Activated naive CD8-positive, alpha-beta T cell treated with anti-CD3 and anti-CD28 coated beads for 36 hours (primary cell): ENCODE measurements around the gene TMEM151B. TPM values are rescaled to one million over a fixed set of nuclear protein-coding genes. Genes with fewer than 3 reads are reported as not detected.

Source experiments
- DNase-seq: peaks from one replicate; pipeline ENCODE4 v3.0.0; 2021
- H3K27ac Mint-ChIP-seq: one replicate; pipeline ENCODE4 v1.8.0; 2022; ENCODE audit warnings: mild to moderate bottlenecking, moderate library complexity, mixed read lengths
- H3K27me3 Mint-ChIP-seq: one replicate; pipeline ENCODE4 v1.8.0; 2022; ENCODE audit warnings: mild to moderate bottlenecking, mixed read lengths
- H3K36me3 Mint-ChIP-seq: one replicate; pipeline ENCODE4 v1.8.0; 2021; ENCODE audit warnings: mild to moderate bottlenecking, mixed read lengths
- H3K4me1 Mint-ChIP-seq: one replicate; pipeline ENCODE4 v1.8.0; 2021; ENCODE audit warnings: mixed read lengths
- H3K4me3 Mint-ChIP-seq: one replicate; pipeline ENCODE4 v1.8.0; 2022; ENCODE audit warnings: mild to moderate bottlenecking, moderate library complexity, mixed read lengths
- H3K9me3 Mint-ChIP-seq: one replicate; pipeline ENCODE4 v1.8.0; 2022; ENCODE audit warnings: mixed read lengths
- total RNA-seq, 2 experiments: library from RNA; stranded (reverse); gene quantifications; one replicate each; pipeline ENCODE4 v1.2.3, GENCODE V29; 2021

The TMEM151B gene
- total RNA-seq, 2 experiments from 2014 or later: not detected

DNA sequence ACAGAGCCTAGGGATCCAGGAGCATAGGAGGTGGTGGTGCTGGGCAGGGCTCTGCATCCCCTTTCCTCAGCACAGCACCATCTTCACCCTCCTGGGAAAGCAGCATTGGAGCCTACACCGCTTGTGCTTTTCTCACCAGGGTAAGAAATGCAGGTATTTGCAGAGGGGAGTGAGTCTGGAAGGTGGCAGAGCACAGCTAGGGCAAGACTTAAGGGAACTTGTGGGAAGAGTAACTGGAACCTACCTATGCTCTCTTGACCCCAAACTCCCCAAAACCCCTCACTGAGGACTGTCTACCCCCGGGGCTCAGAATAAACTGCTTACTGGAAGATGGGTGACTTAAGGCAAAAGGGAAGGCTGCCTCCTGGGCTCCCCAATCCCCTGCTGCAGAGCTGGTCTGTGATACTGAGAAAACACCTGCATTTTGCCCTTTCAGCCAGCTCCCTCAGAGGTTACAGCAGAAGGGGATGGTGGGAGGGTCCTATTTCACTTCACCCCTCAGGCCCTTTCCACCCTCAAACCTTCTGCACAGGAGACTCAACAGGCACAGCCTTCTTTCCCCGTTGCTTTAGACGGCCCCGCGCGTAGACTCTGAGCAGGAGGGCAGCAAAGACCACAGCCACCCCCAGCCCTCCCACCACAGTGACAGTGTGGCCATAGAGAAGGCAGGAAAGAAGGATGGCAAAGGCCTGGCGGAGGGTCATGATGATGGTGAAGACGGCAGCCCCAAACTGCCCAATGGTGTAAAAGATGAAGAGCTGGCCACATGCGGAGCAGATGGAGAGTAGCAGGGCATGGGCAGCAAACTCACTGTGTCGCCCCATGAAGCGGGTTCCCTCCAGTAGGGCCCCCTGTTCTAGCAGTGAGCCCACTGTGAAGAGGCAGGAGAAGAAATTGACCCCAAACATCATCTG lies 15.8 kb upstream of the TMEM151B start:
- Mint-ChIP-seq H3K4me3 (peak overlapping the region; percentile 89), H3K27me3 (peaks cover 6% of the 10 kb centered on the region), H3K9me3 (no peaks in the 10 kb centered on the region), H3K36me3 (peaks cover 80% of the 10 kb centered on the region), H3K27ac (peak overlapping the region; percentile 86), H3K4me1 (peaks cover 75% of the 10 kb centered on the region)
- DNase-seq: peak; percentile 40

DNA sequence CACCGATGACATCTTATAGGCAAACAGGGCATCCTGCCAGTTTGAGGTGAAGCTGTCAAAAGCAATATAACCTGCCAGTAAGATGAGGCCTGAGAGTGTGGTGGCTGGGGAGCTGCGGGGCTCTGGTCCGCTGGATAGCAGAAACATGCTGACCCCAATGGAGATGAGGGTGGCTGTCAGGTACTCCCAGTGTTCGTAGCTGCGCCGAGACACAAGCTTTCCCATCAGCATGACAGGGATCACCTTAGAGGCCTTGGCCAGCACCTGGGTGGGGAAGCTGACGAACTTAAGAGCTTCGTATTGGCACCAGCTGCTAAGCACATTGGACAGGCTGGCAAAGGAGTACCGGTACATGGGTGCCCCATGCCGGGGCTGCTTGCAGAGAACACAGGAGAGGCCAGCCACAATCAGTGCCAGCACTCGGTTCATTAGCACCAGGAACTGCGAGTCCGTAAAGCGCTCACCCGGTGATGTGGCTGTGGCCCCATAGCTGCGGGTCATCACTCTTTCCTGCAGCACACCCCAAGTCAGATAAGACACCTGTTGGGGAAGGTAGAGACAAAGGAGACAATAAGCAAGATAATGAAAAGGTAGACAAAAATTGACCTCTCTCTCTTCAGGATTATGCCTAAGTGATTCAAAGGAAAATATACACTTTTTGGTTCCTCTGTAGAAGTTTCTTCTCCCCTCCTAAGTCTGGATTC lies 15.0 kb upstream of the TMEM151B start:
- DNase-seq: peak; percentile 37
- peaks cover 68% of the 10 kb centered on the region for H3K4me1 Mint-ChIP-seq
- H3K27me3 Mint-ChIP-seq: peaks cover 6% of the 10 kb centered on the region
- H3K27ac Mint-ChIP-seq: peak overlapping the region; percentile 86
- H3K9me3 Mint-ChIP-seq: no peaks in the 10 kb centered on the region
- H3K36me3 Mint-ChIP-seq: peaks cover 72% of the 10 kb centered on the region
- H3K4me3 Mint-ChIP-seq: peak overlapping the region; percentile 89

DNA sequence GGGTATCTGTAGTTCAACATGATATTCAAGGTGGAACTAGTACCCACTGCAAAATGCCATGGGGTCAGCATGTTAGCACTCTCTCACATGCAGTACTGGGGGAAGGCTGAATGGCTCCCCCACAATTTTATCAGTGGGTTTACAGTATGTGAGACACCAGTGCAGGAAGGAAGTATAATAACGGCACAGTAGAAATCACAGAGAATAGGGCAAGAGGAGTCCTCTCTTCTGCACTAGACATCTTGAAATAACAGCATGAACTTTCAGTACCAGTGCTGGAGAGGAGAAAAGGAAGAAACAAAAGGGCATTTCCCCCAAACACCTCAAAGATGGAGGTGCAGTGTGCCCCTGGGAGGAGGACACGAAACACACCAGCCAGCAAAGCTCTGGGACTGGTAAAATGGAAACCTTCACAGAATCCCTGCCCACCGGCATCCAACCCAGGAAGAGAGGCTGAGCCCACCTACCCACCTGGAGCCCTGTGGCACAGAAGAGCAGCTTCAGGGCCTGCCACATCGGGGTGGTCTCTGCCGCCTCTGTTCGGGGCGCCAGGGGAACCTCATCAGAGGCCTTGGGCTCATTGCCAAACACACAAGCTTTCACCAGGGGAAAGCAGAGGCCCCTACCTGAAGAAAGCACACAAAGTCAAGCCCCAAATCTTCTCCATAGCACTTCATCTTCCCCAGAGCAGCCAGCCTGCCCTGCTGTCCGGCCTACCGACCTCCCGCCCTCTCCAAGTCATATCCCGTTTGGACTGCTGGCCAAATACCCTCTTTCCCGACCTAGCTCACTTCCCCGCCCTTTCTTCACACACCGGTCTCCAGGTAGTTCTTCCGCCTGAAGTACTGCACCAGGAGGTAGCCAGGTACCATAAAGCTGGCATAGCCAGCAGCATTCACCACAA lies 14.1 kb upstream of the TMEM151B start:
- Mint-ChIP-seq H3K9me3 (no peaks in the 10 kb centered on the region), H3K27me3 (peaks cover 6% of the 10 kb centered on the region), H3K36me3 (peaks cover 70% of the 10 kb centered on the region), H3K4me1 (peaks cover 67% of the 10 kb centered on the region), H3K27ac (peak overlapping the region; percentile 86), H3K4me3 (peak overlapping the region; percentile 89)
- peak; percentile 50 for DNase-seq

DNA sequence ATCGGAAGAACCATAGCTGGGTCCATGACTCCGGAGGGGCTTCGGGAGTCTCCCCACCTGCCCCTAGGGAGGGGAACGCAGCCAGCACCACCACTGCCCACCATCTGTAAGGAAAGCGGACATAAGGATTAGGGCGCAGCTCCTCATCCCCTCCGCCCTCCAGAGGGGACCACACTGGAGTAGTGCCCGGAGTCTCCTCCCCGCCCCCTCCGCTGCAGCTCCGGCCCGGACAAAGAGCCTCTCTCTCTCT lies 13.6 kb upstream of the TMEM151B start:
- Mint-ChIP-seq H3K36me3 (peaks cover 65% of the 10 kb centered on the region), H3K9me3 (no peaks in the 10 kb centered on the region), H3K27ac (peak overlapping the region; percentile 86), H3K4me3 (peak overlapping the region; percentile 89), H3K4me1 (peaks cover 65% of the 10 kb centered on the region), H3K27me3 (peaks cover 6% of the 10 kb centered on the region)
- peak; percentile 46 for DNase-seq

DNA sequence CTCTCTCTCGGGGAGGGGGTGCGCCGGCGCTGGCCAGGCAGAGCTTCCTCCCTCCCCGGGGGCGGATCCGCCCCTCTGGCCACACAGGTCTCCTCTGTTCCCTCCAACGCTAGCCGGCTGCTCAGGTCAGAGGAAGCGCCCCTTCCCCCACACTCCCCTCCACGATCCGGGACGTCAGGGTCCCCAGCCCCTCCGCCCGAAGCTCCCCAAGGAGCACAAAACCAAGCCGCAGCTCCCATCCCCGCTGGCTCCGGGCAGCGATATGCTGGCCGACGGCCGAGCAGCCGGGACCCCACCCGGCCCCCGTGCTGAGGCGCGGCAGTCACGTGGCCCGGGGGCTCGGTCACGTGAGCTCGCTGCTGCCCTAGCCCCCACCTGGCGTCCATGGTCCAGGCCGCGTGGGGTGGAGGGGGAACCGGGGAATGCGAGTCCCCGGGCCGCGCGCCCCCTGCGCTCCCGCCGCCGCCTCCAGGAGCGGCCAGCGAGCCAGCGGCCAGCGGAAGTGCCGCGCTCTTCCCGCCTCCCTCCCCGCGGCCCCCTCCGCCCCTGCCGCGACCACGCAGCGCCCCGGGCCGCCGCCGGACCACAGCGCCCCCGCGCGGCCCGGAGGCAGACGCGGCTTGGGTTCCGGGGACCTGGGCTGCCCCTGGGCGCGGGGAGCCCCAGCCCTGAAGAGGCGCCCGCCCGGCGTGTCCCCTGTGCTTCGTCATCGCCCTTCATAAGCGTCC lies 13.1 kb upstream of the TMEM151B start, which contains the start of gene SLC35B2:
Gene SLC35B2 (minus strand): TSS at position 504 of the 728 bp plus-strand sequence. CDS start 118 bp downstream, at position 386.
- H3K9me3 Mint-ChIP-seq: no peaks in the 10 kb centered on the region
- peaks cover 65% of the 10 kb centered on the region for H3K4me1 Mint-ChIP-seq
- H3K27ac Mint-ChIP-seq: peak within 1 kb of the TSS; percentile 92
- H3K27me3 Mint-ChIP-seq: peaks cover 6% of the 10 kb centered on the region
- peak; percentile 82 for DNase-seq
- peak within 1 kb of the TSS; percentile 89 for H3K4me3 Mint-ChIP-seq
- H3K36me3 Mint-ChIP-seq: peaks cover 60% of the 10 kb centered on the region

DNA sequence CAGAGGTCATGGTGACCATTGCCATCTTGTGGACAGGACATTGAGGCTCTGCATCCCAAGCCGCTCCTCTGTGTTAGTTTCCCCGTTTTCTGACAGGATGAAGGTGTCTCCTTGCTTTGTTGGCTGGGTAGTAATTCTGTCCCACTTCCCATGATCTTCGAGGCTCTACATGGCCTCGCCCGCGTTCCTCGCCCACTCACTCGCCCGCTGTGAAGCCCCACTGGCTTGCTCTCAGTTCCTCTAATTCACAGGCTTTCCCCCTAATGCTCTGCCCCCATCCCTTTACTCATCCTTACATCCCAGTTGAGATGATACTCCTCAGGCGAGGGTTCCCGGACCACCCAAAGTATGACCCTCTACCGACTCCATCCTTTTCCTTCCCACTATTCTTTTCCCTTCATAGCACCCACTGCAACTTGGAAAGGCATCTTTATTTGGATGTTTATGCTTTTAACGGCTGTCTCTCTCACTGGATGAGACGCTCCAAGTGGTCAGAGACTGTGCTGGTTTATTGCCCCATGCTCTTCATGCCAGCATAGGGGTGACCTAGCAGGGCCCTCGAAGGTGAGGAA lies 12.4 kb upstream of the TMEM151B start:
- peaks cover 55% of the 10 kb centered on the region for H3K36me3 Mint-ChIP-seq
- peak overlapping the region; percentile 80 for H3K4me3 Mint-ChIP-seq
- peak; percentile 17 for DNase-seq
- peaks cover 65% of the 10 kb centered on the region for H3K4me1 Mint-ChIP-seq
- peak overlapping the region; percentile 92 for H3K27ac Mint-ChIP-seq
- H3K27me3 Mint-ChIP-seq: peaks cover 6% of the 10 kb centered on the region
- H3K9me3 Mint-ChIP-seq: no peaks in the 10 kb centered on the region

DNA sequence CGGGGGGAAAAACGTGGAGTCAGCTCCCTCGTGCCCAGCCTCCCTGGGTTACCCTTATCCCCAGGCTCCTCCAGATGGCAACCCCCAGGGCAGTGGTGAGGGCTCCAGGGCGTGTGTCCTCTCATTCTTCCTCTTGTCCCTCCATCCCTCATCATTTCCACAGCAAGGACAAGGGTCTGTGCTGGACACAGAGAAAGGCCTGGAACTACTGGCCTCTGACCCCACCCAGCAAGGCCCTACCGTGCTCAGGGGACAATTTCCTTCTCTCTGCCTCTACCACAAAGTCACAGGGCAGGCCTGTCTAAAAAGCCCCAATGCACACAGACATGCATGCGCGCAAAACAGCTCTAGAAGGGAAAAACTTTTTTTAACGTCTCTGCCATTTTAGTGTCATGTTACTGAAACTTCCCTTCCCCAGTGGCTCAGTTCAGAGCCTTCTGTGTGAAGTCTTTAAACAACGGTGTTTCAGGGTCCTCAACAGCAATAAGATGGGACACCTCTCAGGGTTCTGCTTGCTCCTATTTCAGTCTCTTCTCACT lies 11.9 kb upstream of the TMEM151B start:
- peak overlapping the region; percentile 92 for H3K27ac Mint-ChIP-seq
- peaks cover 6% of the 10 kb centered on the region for H3K27me3 Mint-ChIP-seq
- peaks cover 55% of the 10 kb centered on the region for H3K36me3 Mint-ChIP-seq
- DNase-seq: no peak
- H3K4me3 Mint-ChIP-seq: peak overlapping the region; percentile 80
- no peaks in the 10 kb centered on the region for H3K9me3 Mint-ChIP-seq
- peaks cover 65% of the 10 kb centered on the region for H3K4me1 Mint-ChIP-seq

DNA sequence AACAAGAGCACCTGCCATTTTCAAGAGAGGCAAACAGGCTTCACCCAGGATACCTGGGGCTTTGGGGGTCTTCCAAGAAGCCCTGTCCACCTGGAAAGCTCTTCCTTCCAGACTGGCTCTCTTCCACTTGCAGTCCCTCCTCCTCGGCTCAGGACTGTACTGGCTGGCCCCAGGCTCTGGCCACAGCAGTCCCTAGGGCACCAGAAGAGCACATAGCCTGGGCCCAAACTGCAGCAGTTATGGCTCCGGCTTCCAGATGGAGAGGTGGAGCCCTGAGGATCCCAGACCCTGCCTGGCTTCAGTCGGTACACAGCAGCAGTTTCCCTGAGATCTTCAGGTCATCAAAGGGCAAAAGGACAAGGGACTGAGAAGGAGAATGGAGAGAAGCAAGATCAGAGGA lies 11.3 kb upstream of the TMEM151B start:
- Mint-ChIP-seq H3K9me3 (no peaks in the 10 kb centered on the region), H3K36me3 (peaks cover 54% of the 10 kb centered on the region), H3K27me3 (peaks cover 6% of the 10 kb centered on the region), H3K4me1 (peaks cover 65% of the 10 kb centered on the region), H3K4me3 (peak overlapping the region; percentile 80), H3K27ac (peak overlapping the region; percentile 92)
- no peak for DNase-seq

DNA sequence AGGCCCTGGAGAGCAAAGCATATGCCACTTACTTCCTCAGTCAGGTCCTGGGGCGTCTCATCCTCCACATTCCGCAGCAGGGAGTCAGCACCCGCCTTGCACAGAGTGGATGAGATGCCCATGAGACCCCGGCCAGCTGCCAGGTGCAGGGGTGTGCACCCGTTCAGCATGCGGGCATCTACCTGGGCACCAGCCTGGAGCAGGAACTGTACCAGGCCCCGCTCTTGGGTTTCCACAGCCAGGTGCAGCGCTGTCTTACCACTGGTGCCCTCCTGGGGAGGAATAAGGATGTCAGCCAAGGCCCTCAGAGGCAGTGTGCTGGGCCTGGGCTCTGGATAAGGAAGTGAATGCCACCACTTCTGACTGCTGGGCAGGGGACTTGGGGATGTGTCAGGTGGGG lies 10.2 kb upstream of the TMEM151B start:
- H3K4me1 Mint-ChIP-seq: peaks cover 58% of the 10 kb centered on the region
- H3K27ac Mint-ChIP-seq: no peak overlapping the region
- peaks cover 52% of the 10 kb centered on the region for H3K36me3 Mint-ChIP-seq
- H3K27me3 Mint-ChIP-seq: no peaks in the 10 kb centered on the region
- no peak for DNase-seq
- no peaks in the 10 kb centered on the region for H3K9me3 Mint-ChIP-seq
- no peak overlapping the region for H3K4me3 Mint-ChIP-seq

DNA sequence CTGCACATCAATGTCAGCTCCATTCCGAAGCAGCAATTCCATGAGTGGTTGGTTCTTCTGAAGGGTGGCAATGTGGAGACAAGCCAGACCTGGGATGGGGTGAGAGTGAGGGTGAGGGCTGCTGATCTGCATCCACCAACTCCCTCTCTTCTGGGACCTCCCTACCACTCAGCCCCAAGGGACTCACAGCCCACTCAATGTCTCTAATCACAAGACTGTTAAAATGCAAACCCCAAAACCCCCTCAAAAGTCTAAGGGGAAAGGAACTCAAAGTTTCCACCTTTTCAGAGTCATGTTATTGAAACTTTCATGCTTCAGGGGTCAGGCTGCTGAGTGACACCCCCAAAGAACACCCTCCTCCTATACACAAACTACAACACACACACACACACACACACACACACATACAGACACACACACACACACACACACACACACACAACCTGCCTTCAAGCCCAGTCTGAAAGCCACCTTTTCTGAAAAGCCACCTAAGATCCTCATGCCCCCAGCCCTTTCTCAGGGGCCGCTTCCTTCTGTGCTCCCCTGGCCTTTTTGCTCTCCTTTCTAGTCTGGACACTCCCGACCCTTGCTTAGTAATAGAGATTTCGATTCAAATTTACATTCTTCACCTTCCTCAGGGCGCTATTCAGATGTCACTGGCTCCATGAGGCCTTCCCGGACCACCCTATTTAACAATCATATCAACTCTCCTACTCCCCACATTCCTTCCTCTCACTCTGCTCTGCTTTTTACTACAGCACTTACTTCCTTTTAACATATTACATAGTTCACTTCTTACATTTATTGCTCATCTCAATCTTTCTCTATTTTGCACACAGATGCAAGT lies 9.6 kb upstream of the TMEM151B start:
- peaks cover 53% of the 10 kb centered on the region for H3K4me1 Mint-ChIP-seq
- H3K9me3 Mint-ChIP-seq: no peaks in the 10 kb centered on the region
- H3K27ac Mint-ChIP-seq: peak overlapping the region; percentile 61
- peak overlapping the region; percentile 2 for H3K4me3 Mint-ChIP-seq
- no peaks in the 10 kb centered on the region for H3K27me3 Mint-ChIP-seq
- H3K36me3 Mint-ChIP-seq: peaks cover 46% of the 10 kb centered on the region
- DNase-seq: no peak

DNA sequence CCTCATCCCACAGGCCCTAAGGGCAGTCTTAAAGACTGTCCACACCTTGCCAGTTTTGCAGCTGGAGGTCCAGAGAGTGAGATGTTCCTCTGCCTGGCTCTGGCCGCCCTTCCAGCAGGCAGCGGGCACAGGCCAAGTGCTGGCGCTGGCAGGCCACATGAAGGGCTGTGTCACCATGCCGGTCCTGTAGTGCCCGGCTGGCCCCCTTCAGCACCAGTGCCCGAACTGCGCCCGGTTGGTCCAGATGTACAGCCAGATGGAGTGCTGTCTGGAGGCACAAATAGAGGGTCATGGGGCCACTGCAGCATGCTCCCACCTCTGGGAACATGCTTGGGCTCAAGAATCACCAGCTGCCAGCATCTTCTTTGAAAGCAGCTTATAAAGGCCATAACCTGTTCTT lies 8.7 kb upstream of the TMEM151B start:
- H3K27me3 Mint-ChIP-seq: no peaks in the 10 kb centered on the region
- H3K36me3 Mint-ChIP-seq: peaks cover 39% of the 10 kb centered on the region
- no peak overlapping the region for H3K4me3 Mint-ChIP-seq
- peaks cover 53% of the 10 kb centered on the region for H3K4me1 Mint-ChIP-seq
- H3K9me3 Mint-ChIP-seq: no peaks in the 10 kb centered on the region
- no peak overlapping the region for H3K27ac Mint-ChIP-seq
- no peak for DNase-seq

DNA sequence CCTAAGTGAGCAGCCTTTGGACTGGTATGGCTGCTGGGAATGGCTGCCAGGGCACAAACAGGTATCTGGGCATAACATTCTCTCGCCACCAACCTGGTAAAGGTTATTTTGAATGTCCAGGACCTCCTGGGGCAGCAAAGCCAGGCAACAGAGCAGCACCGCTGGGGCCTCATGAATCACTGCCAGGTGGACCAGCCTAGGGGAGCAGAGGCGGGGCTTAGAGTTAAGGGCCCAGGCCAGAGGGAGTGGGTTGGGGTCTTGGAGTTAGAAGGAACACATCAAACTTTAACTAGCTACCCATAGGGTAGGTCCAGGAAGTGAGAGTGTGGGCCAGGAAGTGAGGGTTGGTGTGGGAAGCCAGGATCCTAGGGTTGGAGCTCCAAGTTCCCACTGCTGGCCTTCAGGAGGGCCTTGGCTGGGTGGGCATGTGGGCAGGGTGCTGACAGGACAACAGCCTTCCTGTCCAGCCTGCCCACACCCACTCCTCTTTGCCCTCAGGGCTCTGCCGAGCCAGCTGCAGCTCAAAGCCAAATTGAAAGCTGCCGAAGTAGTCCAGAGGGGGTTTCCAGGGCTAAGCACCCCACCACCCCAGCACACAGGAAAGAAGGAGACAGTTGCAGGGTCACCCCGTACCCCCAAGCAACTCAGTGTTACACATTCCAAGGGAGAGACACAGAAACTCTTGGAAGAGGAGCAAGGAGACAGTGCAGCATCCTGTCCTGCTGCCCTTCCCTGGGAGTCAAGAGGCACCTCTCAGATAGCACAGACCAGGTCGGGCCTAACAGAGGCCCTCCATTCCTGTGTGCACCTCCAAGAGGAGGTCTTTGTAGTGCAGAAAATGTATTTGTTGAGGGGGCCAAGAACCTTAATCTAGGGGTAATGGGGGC lies 7.5 kb upstream of the TMEM151B start:
- no peak for DNase-seq
- Mint-ChIP-seq H3K36me3 (peaks cover 36% of the 10 kb centered on the region), H3K9me3 (no peaks in the 10 kb centered on the region), H3K4me1 (peaks cover 57% of the 10 kb centered on the region), H3K27me3 (peaks cover 4% of the 10 kb centered on the region), H3K4me3 (peak overlapping the region; percentile 97), H3K27ac (peak overlapping the region; percentile 95)
